HCT116 (cell line): ENCODE results near the gene GOLGA6L7.
"Not testable (repeated sequence)": the region's sequence is repeated elsewhere in the genome, so short reads cannot be mapped to it uniquely, and the experiment has no call there.

Experiments
- EGR1 ChIP-seq: IDR thresholded peaks from 2 replicates; pipeline ENCODE4 v1.6.1; 2012; ENCODE audit warnings: low read depth
- RAD21 ChIP-seq: IDR thresholded peaks from 2 replicates; pipeline ENCODE4 v1.6.1; 2012; ENCODE audit warnings: low read depth, mild to moderate bottlenecking
- SIN3A ChIP-seq: IDR thresholded peaks from 2 replicates; pipeline ENCODE4 v1.6.1; 2012; ENCODE audit warnings: low read depth
- TCF7L2 ChIP-seq: IDR thresholded peaks from 2 replicates; pipeline ENCODE4 v1.7.0; 2011; ENCODE audit warnings: borderline replicate concordance, inconsistent platforms; ENCODE audit not compliant: insufficient read depth, insufficient read length; ENCODE audit errors: extremely low read depth
- YY1 ChIP-seq: IDR thresholded peaks from 2 replicates; pipeline ENCODE4 v1.6.1; 2011; ENCODE audit warnings: low read length, low read depth, moderate library complexity, mild to moderate bottlenecking; ENCODE audit not compliant: insufficient replicate concordance; ENCODE audit errors: extremely low read depth
- ZNF274 ChIP-seq: fragments of 200-500 bp; sonication (Bioruptor generic); IDR thresholded peaks from 2 replicates; pipeline ENCODE4 v1.6.1; 2014; ENCODE audit warnings: mild to moderate bottlenecking, low read depth, low read length, inconsistent platforms
- TF ChIP-seq, protein P1 (sequence below): IDR thresholded peaks from 2 replicates; pipeline ENCODE4 v1.6.1; 2012; ENCODE audit warnings: low read depth
- TF ChIP-seq, protein P2 (sequence below), 3 experiments: fragments of 200-600 bp in 1 of 3; sonication (generic) in 1 of 3; IDR thresholded peaks in 2 of 3; conservative IDR thresholded peaks in 1 of 3; 2 replicates each; pipeline ENCODE4 v1.5.1; 2012 to 2017; ENCODE audit warnings: low read depth in 2 of 3, low read length in 2 of 3, antibody characterized with exemption in 1 of 3, borderline replicate concordance in 1 of 3, control low read depth in 1 of 3, mild to moderate bottlenecking in 1 of 3, mixed read lengths in 1 of 3, mixed run types in 1 of 3, moderate library complexity in 1 of 3; ENCODE audit not compliant: insufficient read depth in 1 of 3

DNA sequence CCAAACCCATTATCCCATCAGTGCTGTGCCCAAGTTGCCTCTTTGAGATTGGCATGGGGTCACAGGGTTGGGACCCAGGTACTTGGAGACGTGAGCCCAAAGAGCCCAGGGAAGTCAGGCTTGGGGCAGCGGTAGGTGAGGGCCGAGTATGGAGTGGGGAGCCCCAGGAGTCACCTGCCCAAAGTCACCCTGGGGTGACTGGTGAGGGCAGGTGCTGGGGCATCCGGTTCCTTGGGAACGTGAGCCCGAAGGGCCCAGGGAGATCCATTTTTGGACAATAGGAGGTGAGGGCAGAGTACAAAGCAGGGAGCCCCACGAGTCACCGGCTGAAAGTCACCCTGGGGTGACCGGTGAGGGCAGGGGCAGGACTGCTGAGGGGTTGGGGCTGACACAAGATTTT, 485 bp downstream of the GOLGA6L7 start:
- not testable (repeated sequence) for TF ChIP-seq RAD21, EGR1, SIN3A, YY1, ZNF274, TCF7L2
- TF ChIP-seq, protein P1, sequence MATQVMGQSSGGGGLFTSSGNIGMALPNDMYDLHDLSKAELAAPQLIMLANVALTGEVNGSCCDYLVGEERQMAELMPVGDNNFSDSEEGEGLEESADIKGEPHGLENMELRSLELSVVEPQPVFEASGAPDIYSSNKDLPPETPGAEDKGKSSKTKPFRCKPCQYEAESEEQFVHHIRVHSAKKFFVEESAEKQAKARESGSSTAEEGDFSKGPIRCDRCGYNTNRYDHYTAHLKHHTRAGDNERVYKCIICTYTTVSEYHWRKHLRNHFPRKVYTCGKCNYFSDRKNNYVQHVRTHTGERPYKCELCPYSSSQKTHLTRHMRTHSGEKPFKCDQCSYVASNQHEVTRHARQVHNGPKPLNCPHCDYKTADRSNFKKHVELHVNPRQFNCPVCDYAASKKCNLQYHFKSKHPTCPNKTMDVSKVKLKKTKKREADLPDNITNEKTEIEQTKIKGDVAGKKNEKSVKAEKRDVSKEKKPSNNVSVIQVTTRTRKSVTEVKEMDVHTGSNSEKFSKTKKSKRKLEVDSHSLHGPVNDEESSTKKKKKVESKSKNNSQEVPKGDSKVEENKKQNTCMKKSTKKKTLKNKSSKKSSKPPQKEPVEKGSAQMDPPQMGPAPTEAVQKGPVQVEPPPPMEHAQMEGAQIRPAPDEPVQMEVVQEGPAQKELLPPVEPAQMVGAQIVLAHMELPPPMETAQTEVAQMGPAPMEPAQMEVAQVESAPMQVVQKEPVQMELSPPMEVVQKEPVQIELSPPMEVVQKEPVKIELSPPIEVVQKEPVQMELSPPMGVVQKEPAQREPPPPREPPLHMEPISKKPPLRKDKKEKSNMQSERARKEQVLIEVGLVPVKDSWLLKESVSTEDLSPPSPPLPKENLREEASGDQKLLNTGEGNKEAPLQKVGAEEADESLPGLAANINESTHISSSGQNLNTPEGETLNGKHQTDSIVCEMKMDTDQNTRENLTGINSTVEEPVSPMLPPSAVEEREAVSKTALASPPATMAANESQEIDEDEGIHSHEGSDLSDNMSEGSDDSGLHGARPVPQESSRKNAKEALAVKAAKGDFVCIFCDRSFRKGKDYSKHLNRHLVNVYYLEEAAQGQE: not testable (repeated sequence)
- TF ChIP-seq, protein P2, sequence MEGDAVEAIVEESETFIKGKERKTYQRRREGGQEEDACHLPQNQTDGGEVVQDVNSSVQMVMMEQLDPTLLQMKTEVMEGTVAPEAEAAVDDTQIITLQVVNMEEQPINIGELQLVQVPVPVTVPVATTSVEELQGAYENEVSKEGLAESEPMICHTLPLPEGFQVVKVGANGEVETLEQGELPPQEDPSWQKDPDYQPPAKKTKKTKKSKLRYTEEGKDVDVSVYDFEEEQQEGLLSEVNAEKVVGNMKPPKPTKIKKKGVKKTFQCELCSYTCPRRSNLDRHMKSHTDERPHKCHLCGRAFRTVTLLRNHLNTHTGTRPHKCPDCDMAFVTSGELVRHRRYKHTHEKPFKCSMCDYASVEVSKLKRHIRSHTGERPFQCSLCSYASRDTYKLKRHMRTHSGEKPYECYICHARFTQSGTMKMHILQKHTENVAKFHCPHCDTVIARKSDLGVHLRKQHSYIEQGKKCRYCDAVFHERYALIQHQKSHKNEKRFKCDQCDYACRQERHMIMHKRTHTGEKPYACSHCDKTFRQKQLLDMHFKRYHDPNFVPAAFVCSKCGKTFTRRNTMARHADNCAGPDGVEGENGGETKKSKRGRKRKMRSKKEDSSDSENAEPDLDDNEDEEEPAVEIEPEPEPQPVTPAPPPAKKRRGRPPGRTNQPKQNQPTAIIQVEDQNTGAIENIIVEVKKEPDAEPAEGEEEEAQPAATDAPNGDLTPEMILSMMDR (IDR thresholded peaks at IDR 0.05 in 2 of 3, conservative IDR thresholded peaks at IDR 0.05 in 1 of 3; ENCODE audit: borderline replicate concordance in 1 of 3, insufficient read depth in 1 of 3, low read depth in 2 of 3, low read length in 2 of 3): not testable (repeated sequence)
